KOPT-K1 (cell line): ENCODE data around the gene SRP9.
"Not testable (repeated sequence)": the region's sequence is repeated elsewhere in the genome, so short reads cannot be mapped to it uniquely, and the experiment has no call there.

Experiments
- H3K27ac ChIP-seq: fragments of 200-600 bp; sonication (generic); 2 replicates; pipeline ENCODE4 v1.5.1; 2016; ENCODE audit warnings: antibody characterized with exemption, mild to moderate bottlenecking, low read depth, low read length; ENCODE audit not compliant: poor library complexity, severe bottlenecking
- H3K36me3 ChIP-seq: fragments of 200-600 bp; sonication (generic); 2 replicates; pipeline ENCODE4 v1.5.1; 2017; ENCODE audit warnings: antibody characterized with exemption, mild to moderate bottlenecking, low read length, moderate library complexity; ENCODE audit not compliant: insufficient read depth
- H3K9me3 ChIP-seq: fragments of 200-600 bp; sonication (generic); 2 replicates; pipeline ENCODE4 v1.5.1; 2017; ENCODE audit warnings: antibody characterized with exemption, low read length, mild to moderate bottlenecking; ENCODE audit not compliant: insufficient read depth, poor library complexity, severe bottlenecking

The SRP9 gene

DNA sequence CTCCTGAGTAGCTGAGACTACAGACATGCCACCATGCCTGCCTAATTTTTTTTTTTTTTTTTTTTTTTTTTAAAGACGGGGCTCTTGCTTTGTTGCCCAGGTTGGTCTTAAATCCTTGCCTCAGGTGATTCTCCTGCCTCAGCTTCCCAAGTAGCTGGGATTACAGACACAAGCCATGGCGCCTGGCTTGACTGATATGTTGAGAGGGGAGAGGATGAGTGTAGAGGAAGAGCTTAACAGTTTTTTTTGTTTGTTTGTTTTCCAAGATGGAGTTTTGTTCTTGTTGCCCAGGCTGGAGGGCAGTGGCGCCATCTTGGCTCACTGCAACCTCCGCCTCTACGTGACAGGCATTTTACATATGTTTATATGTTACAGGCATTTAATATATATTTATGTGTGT is 2.5 kb downstream of the SRP9 start:
- peaks cover 58% of the 10 kb centered on the region for H3K36me3 ChIP-seq
- H3K9me3 ChIP-seq: no peaks in the 10 kb centered on the region
- no peak overlapping the region for H3K27ac ChIP-seq

DNA sequence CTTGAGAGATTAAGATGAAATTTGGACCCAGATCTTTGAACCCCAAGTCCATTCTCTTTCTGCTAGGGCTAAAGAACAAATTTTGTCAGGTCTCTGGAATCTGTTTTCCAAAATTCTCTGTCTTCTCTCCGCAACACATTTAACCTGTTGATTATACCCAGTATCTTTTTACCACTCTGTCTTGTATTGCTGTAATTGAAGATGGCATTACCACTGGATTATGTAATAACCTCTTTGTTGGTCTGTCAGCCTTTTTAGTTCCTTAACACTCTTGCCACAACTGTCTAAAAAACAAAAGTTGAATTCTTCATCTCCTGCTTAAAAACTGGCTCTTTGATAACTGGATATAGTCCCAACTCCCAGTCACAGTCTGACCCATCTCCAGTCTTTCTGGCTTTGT is 3.0 kb downstream of the SRP9 start:
- H3K9me3 ChIP-seq: no peaks in the 10 kb centered on the region
- H3K36me3 ChIP-seq: peaks cover 63% of the 10 kb centered on the region
- H3K27ac ChIP-seq: no peak overlapping the region

DNA sequence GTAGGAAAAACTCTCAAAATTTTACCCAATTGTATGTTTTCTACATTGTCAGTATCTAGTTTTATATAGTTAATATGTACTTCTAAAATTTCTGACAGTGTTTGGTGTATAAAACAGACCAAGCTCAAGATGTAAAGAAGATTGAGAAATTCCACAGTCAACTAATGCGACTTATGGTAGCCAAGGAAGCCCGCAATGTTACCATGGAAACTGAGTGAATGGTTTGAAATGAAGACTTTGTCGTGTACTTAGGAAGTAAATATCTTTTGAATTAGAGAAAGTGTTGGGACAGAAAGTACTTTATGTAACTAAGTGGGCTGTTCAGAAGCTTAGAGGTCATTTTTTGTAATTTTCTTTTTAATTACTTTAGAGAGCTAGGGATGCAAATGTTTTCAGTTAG is 11.5 kb downstream of the SRP9 start:
- H3K27ac ChIP-seq: not testable (repeated sequence)
- Histone ChIP-seq H3K36me3 (peaks cover 98% of the 10 kb centered on the region), H3K9me3 (peaks cover 43% of the 10 kb centered on the region)

DNA sequence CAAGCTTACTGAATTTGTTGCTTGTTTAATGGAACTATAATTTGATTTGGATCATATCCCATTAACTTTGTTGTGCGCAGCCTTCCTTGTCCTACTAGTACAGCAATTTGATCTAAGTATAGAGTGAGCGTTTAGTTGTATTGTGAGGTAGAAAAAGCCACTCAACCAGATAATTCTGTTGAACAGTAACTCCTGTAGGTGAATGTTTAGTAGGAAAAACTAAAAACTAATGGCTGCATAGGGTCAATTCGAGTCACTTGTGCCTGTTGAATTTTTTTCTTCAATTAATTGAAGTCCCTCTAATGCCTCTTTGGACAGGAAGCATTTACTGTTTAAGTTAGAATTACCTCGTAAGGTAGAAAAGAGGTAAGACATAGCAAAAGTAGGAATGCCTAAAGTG is 17.3 kb downstream of the SRP9 start:
- Histone ChIP-seq H3K36me3 (peaks cover 61% of the 10 kb centered on the region), H3K27ac (no peak overlapping the region), H3K9me3 (peaks cover 50% of the 10 kb centered on the region)

DNA sequence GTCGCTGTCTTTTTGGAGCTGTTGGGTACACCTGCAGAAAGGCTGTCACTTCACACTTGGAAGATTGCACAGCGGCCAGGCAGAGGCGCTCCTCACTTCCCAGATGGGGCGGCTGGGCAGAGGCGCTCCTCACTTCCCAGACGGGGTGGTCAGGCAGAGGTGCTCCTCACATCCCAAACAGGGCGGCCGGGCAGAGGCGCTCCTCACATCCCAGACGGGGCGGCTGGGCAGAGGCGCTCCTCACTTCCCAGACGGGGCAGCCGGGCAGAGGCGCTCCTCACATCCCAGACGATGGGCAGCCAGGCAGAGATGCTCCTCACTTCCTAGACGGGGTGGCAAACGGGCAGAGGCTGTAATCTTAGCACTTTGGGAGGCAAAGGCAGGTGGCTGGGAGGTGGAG is 18.5 kb downstream of the SRP9 start:
- Histone ChIP-seq H3K9me3 (peaks cover 39% of the 10 kb centered on the region), H3K36me3 (peaks cover 50% of the 10 kb centered on the region)
- H3K27ac ChIP-seq: not testable (repeated sequence)

DNA sequence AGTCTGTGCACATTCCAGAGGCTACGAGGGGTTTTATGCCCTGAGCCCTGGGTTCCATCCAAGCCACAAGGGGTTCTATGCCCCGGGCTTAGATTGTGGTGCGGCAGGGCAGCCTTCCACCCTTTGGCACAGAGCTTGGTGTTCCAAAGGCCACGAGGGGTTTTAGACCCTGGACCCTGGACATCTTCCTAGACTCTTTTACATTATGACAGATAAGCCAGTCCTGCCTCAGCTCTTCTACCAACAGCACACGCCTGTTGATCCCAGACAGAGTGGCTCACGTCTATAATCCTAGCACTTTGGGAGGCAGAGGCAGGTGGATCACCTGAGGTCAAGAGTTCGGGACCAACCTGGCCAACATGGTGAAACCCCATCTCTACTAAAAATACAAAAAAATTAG is 23.5 kb downstream of the SRP9 start:
- not testable (repeated sequence) for H3K36me3 ChIP-seq, H3K27ac ChIP-seq, H3K9me3 ChIP-seq

DNA sequence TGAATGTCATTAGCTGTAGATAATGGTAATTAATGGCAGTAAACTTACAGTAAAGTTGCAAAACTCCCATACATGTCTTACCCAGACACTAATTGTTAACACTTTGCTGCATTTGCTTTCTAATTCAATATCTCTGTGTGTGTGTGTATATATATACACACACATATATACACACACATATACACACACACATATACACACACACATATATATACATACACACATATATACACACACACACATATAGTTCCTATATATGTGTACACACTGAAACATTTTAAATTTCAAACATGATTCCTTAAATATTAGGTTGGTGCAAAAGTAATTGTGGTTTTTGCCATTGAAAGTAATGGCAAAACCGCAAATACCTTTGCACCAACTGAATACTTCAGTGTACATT is 28.6 kb downstream of the SRP9 start:
- no peaks in the 10 kb centered on the region for H3K36me3 ChIP-seq
- no peak overlapping the region for H3K27ac ChIP-seq
- no peaks in the 10 kb centered on the region for H3K9me3 ChIP-seq

DNA sequence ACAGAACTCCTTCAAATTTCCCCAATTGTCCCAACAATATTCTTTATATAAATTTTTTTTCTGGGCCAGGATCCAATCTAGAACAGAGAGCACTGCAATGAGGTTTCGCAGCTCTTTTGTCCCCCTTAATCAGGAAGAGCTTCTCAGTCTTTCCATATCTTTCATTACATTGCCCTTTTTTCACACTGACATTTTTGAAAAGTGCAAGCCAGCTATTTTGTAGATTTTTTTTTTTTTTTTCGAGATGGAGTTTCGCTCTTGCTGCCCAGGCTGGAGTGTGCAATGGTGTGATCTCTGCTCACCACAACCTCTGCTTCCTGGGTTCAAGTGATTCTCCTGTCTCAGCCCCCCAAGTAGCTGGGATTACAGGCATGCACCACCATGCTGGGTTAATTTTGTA is 29.1 kb downstream of the SRP9 start:
- H3K9me3 ChIP-seq, H3K36me3 ChIP-seq, H3K27ac ChIP-seq: not testable (repeated sequence)

DNA sequence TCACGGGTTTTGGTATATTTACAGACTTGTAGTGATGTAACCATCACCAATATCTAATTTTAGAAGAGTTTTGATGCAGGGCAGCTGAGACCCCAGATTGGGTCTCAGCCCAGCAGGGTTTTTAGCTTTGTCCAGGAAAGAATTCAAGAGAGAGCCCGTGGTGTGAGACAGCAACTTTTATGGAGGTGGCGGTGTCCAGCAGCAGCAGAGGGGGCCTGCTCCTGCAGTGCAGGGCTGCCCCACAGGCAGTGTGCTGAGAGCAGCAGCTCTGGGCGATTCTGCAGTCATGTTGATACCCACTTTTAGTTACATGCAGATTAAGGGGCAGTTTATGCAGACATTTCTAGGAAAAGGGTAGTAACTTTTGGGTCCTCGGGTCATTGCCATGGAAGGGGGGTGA is 30.5 kb downstream of the SRP9 start:
- no peak overlapping the region for H3K27ac ChIP-seq
- no peaks in the 10 kb centered on the region for H3K36me3 ChIP-seq
- H3K9me3 ChIP-seq: no peaks in the 10 kb centered on the region

DNA sequence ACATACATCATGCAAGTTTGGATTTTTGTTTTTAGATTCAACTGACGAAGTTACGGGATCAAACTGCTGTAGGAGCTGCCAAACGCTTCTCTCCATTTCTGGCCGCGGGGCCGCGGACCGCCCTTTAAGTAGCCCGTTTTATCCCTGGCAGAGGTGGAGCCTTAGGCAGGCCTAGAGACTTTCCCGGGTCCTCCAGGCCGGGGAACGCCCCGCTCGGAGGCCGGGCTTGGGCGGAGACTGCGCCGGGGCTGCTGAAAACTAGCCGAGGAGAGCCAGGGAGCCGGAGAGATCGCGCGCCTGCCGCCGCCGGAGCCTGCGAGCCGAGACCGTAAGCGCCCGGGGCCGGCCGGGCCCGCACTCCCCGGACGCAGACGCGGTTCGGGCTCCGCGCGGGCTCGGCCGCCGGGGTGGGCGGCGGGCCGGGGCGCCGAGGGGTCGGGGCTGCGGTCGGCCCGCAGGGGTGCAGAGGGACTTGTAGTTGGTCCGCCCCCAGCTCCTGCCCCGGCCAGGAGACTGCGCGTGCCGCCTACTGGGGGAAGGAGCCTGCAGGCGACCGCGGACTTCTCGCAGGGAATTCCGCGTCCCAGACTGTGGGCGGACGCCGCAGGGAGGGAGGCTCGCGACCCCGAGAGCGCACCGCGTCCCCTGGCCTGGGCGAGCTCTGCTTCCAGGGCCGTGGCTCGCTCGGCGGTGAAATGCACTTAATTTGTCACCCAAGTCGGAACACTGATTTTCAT is 32.4 kb downstream of the SRP9 start, which contains the start of gene EPHX1:
Gene EPHX1 (plus strand): TSS at position 283 of the 737 bp plus-strand sequence. CDS start 18,606 bp downstream, outside the sequence.
- H3K27ac ChIP-seq: no peak within 1 kb of the TSS
- no peaks in the 10 kb centered on the region for H3K36me3 ChIP-seq
- no peaks in the 10 kb centered on the region for H3K9me3 ChIP-seq

DNA sequence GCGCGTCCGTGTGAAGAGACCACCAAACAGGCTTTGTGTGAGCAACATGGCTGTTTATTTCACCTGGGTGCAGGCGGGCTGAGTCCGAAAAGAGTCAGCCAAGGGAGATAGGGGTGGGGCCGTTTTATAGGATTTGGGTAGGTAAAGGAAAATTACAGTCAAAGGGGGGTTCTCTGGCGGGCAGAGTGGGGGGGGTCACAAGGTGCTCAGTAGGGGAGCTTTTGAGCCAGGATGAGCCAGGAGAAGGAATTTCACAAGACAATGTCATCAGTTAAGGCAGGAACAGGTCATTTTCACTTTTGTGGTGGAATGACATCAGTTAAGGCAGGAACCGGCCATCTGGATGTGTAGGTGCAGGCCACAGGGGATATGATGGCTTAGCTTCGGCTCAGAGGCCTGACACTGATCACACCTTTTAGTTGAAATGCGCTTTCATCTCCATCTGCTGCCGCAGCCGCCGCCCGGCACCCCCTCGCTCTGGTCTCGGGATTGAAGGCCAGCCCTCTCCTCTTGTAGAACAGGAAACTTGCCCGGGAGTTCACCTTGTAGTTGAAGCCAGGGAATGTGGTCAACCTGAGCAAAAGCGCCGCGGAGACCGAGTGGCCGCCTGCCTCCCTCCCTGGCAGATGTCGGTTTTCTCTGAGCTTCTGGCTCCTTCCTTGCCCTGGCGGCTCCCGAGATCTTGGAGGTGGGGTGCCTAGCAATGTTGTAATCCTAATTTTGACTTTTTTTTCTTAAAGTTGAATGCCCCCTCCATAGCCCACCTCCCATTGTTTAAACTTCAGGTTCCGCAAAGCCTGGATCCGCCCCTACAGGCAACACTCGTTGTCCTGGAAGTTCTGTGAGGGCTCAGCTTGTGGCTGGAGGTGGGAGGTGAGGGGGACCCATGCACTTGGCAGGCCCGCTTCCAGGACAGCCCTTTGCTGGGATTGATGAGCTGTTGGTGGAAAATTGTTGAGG is 33.2 kb downstream of the SRP9 start:
- H3K36me3 ChIP-seq, H3K27ac ChIP-seq, H3K9me3 ChIP-seq: not testable (repeated sequence)

DNA sequence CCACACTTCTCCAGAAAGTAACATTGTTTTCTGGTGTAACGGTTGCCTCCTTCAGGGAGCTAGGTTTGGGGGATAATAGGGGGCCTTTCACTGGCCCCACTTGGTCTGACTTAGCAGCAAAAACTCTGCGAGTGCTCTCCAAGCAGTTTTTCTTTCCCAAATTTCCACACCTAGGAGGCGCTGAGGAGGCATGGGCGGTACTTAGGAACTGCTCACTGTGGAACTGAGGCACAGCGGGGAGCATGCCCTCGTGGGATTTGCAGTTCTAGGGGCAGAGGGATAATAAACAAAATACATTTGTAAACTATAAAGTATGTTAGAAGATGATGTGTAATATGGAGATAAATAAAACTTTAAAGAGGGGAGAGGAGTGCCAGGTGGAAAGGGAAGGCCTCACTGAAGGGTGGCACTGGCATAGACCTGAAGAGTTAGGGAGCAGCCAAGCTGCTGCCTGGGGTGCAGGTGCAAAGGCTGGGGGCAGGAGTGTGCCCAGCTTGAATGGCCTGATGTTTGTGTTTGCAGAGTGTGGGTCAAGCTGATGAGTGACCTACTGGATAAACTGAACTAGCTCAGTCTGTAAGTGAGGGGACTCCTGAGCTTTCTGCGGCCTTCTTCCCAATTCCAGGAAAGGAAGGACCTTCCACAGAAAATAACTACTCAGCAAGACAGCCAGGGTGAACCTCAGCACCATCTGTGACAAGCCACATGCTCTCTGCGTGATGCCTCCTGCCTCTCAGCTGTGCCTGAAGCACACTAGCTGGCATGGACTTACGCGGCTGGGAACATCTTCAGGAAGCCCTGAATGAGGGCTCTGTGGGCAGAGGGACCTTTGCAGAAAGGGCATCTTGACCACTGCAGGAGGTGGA is 34.2 kb downstream of the SRP9 start:
- Histone ChIP-seq H3K9me3 (no peaks in the 10 kb centered on the region), H3K27ac (no peak overlapping the region), H3K36me3 (no peaks in the 10 kb centered on the region)

DNA sequence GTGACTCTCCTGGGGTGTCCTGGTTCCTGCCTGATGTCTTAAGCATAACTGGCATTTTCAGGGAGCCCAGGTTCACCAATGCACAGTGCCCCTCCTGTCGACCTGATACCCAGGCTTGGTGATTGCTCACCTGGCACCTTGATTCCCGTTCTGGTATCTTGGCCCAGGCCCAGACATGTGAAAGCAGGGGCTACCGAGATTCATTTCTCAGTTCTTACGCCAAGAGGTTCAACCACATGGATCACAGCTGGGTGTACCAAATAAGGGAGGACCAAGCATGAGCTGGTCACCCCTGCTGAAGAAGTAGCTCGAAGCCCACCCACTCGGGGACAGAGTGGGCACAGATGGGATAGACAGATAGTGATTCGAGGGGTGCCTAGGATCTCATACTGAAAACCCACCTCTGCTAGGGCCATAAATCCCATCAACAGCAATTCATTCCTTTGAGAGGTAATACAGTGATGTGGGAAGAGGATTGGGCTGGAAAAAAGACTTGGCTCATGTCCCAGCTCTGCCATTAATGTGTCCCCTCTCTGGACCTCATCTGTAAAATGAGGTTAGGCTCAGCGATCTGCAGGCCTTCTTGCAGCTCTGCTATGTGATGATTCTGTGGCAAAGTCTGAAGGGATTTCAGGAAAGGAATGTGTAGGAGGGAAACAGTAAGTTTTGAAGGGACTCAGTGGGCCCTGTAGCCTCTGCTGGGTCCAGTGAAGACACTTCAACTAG is 35.0 kb downstream of the SRP9 start:
- H3K36me3 ChIP-seq: no peaks in the 10 kb centered on the region
- no peak overlapping the region for H3K27ac ChIP-seq

DNA sequence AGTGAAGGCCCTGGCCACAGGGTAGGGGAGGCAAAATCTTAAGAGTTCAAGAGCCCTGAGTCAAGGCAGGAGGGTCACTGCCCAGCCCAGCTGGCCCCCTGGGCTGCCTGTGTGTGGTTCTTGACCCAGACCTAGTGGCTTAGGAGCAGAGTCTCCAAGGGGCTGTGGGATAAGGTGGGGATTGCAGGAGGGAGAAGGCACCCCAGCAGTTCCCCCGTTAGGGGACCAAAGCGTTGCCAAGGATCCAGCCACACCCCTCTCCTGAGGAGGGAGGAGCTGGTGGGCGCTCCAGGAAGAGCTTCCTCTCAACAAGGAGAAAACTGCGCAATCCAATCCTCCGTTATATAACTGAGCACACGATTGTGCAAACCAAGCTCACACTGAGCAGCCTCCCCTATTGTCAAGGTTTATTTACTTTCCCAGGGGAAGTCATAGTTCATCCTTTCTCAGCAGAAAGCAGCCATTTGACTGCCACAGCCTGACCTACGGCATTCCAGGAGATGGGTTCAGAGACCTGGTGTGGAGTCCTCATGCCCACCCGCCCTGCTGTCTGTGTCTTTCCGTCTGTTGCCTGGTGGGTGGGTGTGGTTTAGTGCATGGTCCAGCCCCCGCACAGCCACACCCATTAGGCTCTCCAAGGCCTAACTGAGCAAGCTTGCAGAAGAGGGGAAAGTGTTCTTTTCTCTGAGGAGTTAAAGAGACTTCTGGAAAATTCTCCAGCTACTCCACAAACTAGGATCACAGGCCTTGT is 35.8 kb downstream of the SRP9 start:
- Histone ChIP-seq H3K9me3 (no peaks in the 10 kb centered on the region), H3K27ac (no peak overlapping the region), H3K36me3 (no peaks in the 10 kb centered on the region)

More for the DNA sequence above, 35.0 kb downstream of the SRP9 start:
- H3K9me3 ChIP-seq: no peaks in the 10 kb centered on the region
